Psoas muscle (tissue), 8 donors: ENCODE data around the gene FRAS1. TPM values are rescaled to one million over a fixed set of nuclear protein-coding genes. Genes with fewer than 3 reads are reported as not detected.
"Not testable (repeated sequence)": the region's sequence is repeated elsewhere in the genome, so short reads cannot be mapped to it uniquely, and the experiment has no call there.

ENCODE experiments used
- ATAC-seq, 4 donors: fragments of 200-7000 bp; cut with Tn5 transposase; one replicate each; pipeline ENCODE4 v1.9.1; 2020; ENCODE audit warnings: moderate library complexity in 3 of 4, mild to moderate bottlenecking in 2 of 4
- DNase-seq, 2 donors: peaks; one replicate each; pipeline ENCODE4 v3.0.0-alpha.2; 2020
- H3K27ac ChIP-seq: fragments of 200-600 bp; one replicate; pipeline ENCODE4 v1.8.0; 2022
- H3K27me3 ChIP-seq, 3 donors: fragments of 200-600 bp in 1 of 3; one replicate each; pipeline versions ENCODE4 v1.6.1 to v1.8.0; 2013 to 2022; ENCODE audit warnings: low read length in 2 of 3, mild to moderate bottlenecking in 2 of 3, moderate library complexity in 1 of 3; ENCODE audit not compliant: insufficient read depth in 3 of 3
- H3K36me3 ChIP-seq, 2 donors: fragments of 200-600 bp in 1 of 2; one replicate each; pipeline versions ENCODE4 v1.6.1 to v1.8.0; 2013 to 2022; ENCODE audit warnings: low read depth in 1 of 2, mild to moderate bottlenecking in 1 of 2, moderate library complexity in 1 of 2; ENCODE audit not compliant: insufficient read depth in 1 of 2
- H3K4me1 ChIP-seq: fragments of 200-600 bp; one replicate; pipeline ENCODE4 v1.8.0; 2022
- H3K4me3 ChIP-seq: fragments of 200-600 bp; one replicate; pipeline ENCODE4 v1.8.0; 2022; ENCODE audit warnings: mild to moderate bottlenecking
- H3K9me3 ChIP-seq: fragments of 200-600 bp; one replicate; pipeline ENCODE4 v1.8.0; 2022
- WGBS, 3 donors: extraction: QIAGEN DNeasy Blood & Tissue Kit; methylation state at CpG; one replicate each; pipeline versions ENCODE4 v1.1.6 to v1.1.7; 2013; 5-methylcytosine and 5-hydroxymethylcytosine counted together
- intact Hi-C, 2 donors: fragments of 100-400 bp; cut with DNase I; formaldehyde crosslinking; loops; one replicate each; pipeline versions ENCODE4 v1.11.0 to v1.14.2; 2022
- polyA plus RNA-seq, 3 donors: library from polyadenylated mRNA; stranded (reverse); fragments of 200-250 nt; gene quantifications; one replicate each; pipeline ENCODE4 v1.2.3, GENCODE V29; 2013
- total RNA-seq, 4 donors: library from RNA; stranded (reverse); fragmentation: NEBNext Ultra II Directional in 2 of 4; extraction: Animal tissue kit (Norgen Biotek cat#: 25700) in 2 of 4; gene quantifications; one replicate each; pipeline versions ENCODE4 v1.2.1 to v1.2.4, GENCODE V29; 2021 to 2023
- TF ChIP-seq, protein P1 (sequence below): fragments of 200-600 bp; IDR thresholded peaks from one replicate; pipeline ENCODE4 v1.8.0; 2022; ENCODE audit warnings: antibody characterized with exemption
- donor health status: healthy with polysubstance abuse.
- donor health status: DM: no; HTN: no; CAD: no; lungs with moderate emphysema.
- donor health status: Bipolar disorder and iron deficiency.
- donor health status: healthy.
- donor health status: DM: yes; HTN: yes; CAD: no.
- donor health status: DM: no; HTN: no; CAD: no.
- donor health status: DM: no; HTN: no; CAD: no.
- donor health status: DM: yes; HTN: yes; CAD: no.

The FRAS1 gene
- total and polyA plus RNA-seq, 7 donors: 0.08 to 3.0 (median 0.42) TPM

DNA sequence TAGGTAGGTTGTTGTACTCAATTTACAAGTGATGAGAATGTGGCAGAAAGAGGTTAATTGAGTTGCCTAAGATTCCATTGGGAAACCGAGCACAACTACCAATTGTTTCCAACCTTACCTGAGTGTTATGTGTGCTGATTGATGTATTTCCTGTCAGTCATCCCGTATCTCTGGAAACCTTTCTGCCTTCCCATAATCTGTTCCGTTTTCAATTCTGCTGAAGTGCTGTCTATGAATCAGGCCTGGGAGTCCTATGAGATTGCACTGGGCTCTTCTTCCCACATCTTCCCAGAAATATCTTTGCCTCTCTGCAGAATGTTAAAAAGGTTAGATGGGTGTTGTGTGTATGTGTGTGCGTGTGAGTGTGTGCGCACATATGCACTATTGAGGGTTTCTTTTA is 264.9 kb downstream of the FRAS1 start:
- no peaks in the 10 kb centered on the region for H3K27me3 ChIP-seq
- TF ChIP-seq, protein P1, sequence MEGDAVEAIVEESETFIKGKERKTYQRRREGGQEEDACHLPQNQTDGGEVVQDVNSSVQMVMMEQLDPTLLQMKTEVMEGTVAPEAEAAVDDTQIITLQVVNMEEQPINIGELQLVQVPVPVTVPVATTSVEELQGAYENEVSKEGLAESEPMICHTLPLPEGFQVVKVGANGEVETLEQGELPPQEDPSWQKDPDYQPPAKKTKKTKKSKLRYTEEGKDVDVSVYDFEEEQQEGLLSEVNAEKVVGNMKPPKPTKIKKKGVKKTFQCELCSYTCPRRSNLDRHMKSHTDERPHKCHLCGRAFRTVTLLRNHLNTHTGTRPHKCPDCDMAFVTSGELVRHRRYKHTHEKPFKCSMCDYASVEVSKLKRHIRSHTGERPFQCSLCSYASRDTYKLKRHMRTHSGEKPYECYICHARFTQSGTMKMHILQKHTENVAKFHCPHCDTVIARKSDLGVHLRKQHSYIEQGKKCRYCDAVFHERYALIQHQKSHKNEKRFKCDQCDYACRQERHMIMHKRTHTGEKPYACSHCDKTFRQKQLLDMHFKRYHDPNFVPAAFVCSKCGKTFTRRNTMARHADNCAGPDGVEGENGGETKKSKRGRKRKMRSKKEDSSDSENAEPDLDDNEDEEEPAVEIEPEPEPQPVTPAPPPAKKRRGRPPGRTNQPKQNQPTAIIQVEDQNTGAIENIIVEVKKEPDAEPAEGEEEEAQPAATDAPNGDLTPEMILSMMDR: no peak
- H3K27ac ChIP-seq: no peak overlapping the region
- no peak overlapping the region for H3K4me3 ChIP-seq
- 90% methylated on average over 5 of the region's 5 CpGs for WGBS, 3 donors
- intact Hi-C loops: no loop called here
- DNase-seq (no peak), ATAC-seq (no peak)
- no peaks in the 10 kb centered on the region for H3K36me3 ChIP-seq
- no peaks in the 10 kb centered on the region for H3K4me1 ChIP-seq
- H3K9me3 ChIP-seq: no peaks in the 10 kb centered on the region

DNA sequence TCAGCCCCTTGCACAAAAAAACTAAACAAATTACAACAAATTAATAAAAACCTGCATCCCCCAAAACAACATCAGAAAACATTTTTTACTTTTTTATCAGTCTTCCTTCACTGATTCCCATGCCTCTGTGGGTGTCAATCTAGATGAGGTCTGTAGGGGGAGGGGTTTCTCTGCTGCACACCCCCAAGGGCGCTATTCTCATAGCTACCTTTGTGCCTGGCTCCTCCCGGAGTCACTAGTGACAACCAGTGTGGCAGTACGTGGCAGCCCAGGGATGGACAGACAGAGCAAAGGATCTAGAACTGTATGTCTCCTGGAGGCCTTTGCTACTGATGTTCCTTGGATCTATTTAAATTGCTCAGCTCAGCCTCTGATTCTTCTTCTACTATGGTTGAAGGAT is 266.3 kb downstream of the FRAS1 start:
- WGBS, 3 donors: 85 to 91% (median 86%) methylated on average over 3 of the region's 3 CpGs
- no peak for DNase-seq
- H3K27ac ChIP-seq: no peak overlapping the region
- no peaks in the 10 kb centered on the region for H3K27me3 ChIP-seq
- no peaks in the 10 kb centered on the region for H3K4me1 ChIP-seq
- ATAC-seq: no peak
- H3K9me3 ChIP-seq: no peaks in the 10 kb centered on the region
- H3K36me3 ChIP-seq: no peaks in the 10 kb centered on the region
- TF ChIP-seq, protein P1: no peak
- intact Hi-C loops: no loop called here
- H3K4me3 ChIP-seq: no peak overlapping the region

DNA sequence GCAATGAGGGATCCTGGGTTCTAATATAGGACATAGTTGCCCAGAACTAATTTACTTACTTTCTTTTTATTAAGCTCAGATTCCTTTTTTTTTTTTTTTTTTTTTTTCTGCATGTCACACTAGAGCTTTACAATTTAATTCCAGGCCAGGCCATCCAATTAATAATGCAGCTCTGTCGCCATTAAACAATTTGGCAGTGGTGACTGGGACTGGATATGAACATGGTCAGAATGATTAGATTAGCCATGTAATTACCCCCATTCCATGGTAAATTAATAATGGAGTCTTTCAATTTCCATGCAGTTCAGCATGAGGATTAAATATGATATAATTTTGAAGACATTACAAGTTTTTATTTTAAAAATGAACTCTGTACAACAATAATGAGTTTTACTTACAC is 267.5 kb downstream of the FRAS1 start:
- Histone ChIP-seq H3K4me1 (no peaks in the 10 kb centered on the region), H3K27me3 (no peaks in the 10 kb centered on the region), H3K36me3 (no peaks in the 10 kb centered on the region), H3K27ac (no peak overlapping the region), H3K9me3 (no peaks in the 10 kb centered on the region), H3K4me3 (no peak overlapping the region)
- intact Hi-C loops: no loop called here
- ATAC-seq: no peak
- 82 to 94% (median 87%) methylated on average over 1 of the region's 1 CpG for WGBS, 3 donors
- TF ChIP-seq, protein P1: no peak
- no peak for DNase-seq

DNA sequence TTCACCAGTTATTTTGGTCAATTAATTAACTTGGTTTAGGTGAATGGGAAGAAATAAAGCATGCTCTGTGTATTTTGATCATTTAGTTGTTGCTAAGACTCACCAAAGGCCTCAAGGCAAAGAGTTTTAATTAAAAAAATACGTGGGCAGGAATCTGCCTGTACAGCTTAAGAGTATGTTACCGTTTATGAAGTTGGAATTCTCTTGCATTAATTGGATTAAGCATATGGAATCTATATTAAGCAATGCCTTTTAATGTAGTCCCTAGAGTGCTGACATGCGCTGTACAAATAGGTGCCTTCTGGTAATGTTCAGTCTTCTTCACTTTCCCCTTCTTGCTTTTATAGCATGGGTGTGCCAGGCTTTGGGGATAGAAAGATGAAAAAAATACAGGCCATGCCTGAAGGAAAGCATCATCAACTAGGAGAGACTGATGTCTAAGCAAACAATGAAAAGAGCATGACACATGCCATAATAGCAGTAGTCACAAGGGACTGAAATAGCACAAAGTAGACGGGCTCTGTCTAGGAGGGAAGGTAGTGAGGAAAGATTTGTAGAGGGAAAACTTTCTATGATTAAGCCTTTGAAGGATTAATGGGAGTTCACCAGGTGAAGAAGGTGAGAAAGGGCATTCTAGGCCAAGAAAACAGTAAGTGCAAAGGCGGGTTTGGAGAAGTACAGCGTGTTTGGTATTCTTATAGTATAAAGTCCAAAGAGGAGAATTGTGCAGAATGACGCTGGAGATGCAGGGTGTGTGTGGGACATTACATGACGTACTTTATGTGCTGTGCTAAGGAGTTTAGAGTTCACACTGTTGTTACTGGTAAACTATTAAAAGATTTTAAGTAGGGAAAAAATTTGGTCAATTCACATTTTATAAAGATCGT is 268.4 kb downstream of the FRAS1 start:
- no peaks in the 10 kb centered on the region for H3K36me3 ChIP-seq
- DNase-seq (no peak), ATAC-seq (no peak)
- H3K4me3 ChIP-seq: no peak overlapping the region
- no peaks in the 10 kb centered on the region for H3K27me3 ChIP-seq
- 78 to 83% (median 78%) methylated on average over 9 of the region's 9 CpGs for WGBS, 3 donors
- H3K9me3 ChIP-seq: no peaks in the 10 kb centered on the region
- H3K27ac ChIP-seq: no peak overlapping the region
- no peaks in the 10 kb centered on the region for H3K4me1 ChIP-seq
- TF ChIP-seq, protein P1: no peak
- intact Hi-C loops: no loop called here

DNA sequence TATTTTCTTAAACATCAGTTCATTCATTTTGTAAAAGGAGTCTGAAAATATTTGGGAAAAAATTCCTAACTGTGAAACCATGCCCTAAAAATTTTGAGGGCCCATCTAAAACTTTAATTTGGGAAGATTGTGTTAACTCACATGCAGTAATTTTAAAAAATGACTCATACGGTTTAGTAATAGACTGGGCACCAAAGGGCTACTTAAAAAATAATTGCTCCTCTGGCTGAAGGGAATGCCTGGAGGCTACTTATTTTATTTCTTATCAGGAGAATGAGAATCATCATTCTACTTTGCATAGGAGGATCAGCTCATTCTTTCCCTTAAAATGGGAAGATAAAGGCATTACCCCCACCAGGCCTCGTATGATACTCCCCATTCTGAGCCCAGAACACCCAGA is 271.5 kb downstream of the FRAS1 start:
- intact Hi-C loops, H3K4me1 ChIP-seq, ATAC-seq, H3K9me3 ChIP-seq, H3K27ac ChIP-seq, H3K27me3 ChIP-seq, DNase-seq, H3K4me3 ChIP-seq, H3K36me3 ChIP-seq: not testable (repeated sequence)
- 89 to 95% (median 91%) methylated on average over 2 of the region's 2 CpGs for WGBS, 3 donors
